ENCODE data around the gene HIVEP2.

HIVEP2 gene

GRCh38 chr6:142916881-142917280, 28.1 kb downstream of the HIVEP2 start:
- DNase-seq: no peak

- DNase-seq: no peak
Observed at GRCh38 chr6:142914937-142915697, 29.9 kb downstream of the HIVEP2 start.

GRCh38 chr6:142914369-142914768, 30.6 kb downstream of the HIVEP2 start:
- no peak for DNase-seq

GRCh38 chr6:142913511-142914047, 31.4 kb downstream of the HIVEP2 start:
- no peak for DNase-seq

- no peak for DNase-seq
Observed at GRCh38 chr6:142913036-142913510, 31.9 kb downstream of the HIVEP2 start.

GRCh38 chr6:142912125-142912524, 32.9 kb downstream of the HIVEP2 start:
- DNase-seq: no peak

- DNase-seq: no peak
Observed at GRCh38 chr6:142911430-142911829, 33.5 kb downstream of the HIVEP2 start.

GRCh38 chr6:142909686-142910085, 35.3 kb downstream of the HIVEP2 start:
- DNase-seq: no peak

- no peak for DNase-seq
Observed at GRCh38 chr6:142908235-142908634, 36.7 kb downstream of the HIVEP2 start.

- no peak for DNase-seq
Observed at GRCh38 chr6:142907544-142907943, 37.4 kb downstream of the HIVEP2 start.

GRCh38 chr6:142906945-142907470, 38.0 kb downstream of the HIVEP2 start:
- DNase-seq: no peak

GRCh38 chr6:142903812-142904211, 41.2 kb downstream of the HIVEP2 start:
- DNase-seq: peak; percentile 35

- DNase-seq: peak; percentile 99
Observed at GRCh38 chr6:142902636-142903053, 42.3 kb downstream of the HIVEP2 start.

GRCh38 chr6:142901611-142902010, 43.4 kb downstream of the HIVEP2 start:
- no peak for DNase-seq

- peak; percentile 66 for DNase-seq
Observed at GRCh38 chr6:142900227-142900971, 44.6 kb downstream of the HIVEP2 start.

GRCh38 chr6:142898927-142899895, 45.8 kb downstream of the HIVEP2 start:
- DNase-seq: peak; percentile 12

GRCh38 chr6:142897659-142898058, 47.3 kb downstream of the HIVEP2 start:
- no peak for DNase-seq

GRCh38 chr6:142896732-142897131, 48.2 kb downstream of the HIVEP2 start:
- DNase-seq: no peak

- DNase-seq: no peak
Observed at GRCh38 chr6:142893088-142893487, 51.9 kb downstream of the HIVEP2 start.

- no peak for DNase-seq
Observed at GRCh38 chr6:142892254-142893021, 52.5 kb downstream of the HIVEP2 start.

GRCh38 chr6:142891454-142891853, 53.5 kb downstream of the HIVEP2 start:
- no peak for DNase-seq

- no peak for DNase-seq
Observed at GRCh38 chr6:142888456-142888855, 56.5 kb downstream of the HIVEP2 start.
